Activated CD4-positive, alpha-beta memory T cell treated with anti-CD3 and anti-CD28 coated beads, Interleukin-2, amount 10 ng/mL, durations not matched to agents 7 days and 5 days (primary cell): ENCODE measurements around the gene SHCBP1L. TPM values are rescaled to one million over a fixed set of nuclear protein-coding genes. Genes with fewer than 3 reads are reported as not detected.

Experiments used
- CTCF ChIA-PET: fragments of 350-600 bp; sonication (Branson Sonifier 250); formaldehyde crosslinking; loops from one replicate; lab custom pipeline; 2021; ENCODE audit warnings: antibody characterized with exemption, inconsistent platforms; lab: Charles Lee
- POLR2A ChIA-PET: fragments of 350-600 bp; sonication (Branson Sonifier 250); formaldehyde crosslinking; loops from one replicate; lab custom pipeline; 2021; ENCODE audit warnings: antibody characterized with exemption; lab: Charles Lee
- DNase-seq: peaks from one replicate; pipeline ENCODE4 v3.0.0-alpha.2; 2020
- H3K27ac Mint-ChIP-seq: one replicate; pipeline ENCODE4 v1.8.0; 2021; ENCODE audit warnings: mild to moderate bottlenecking, mixed read lengths
- H3K27me3 Mint-ChIP-seq: one replicate; pipeline ENCODE4 v1.8.0; 2021; ENCODE audit warnings: mixed read lengths
- H3K36me3 Mint-ChIP-seq: one replicate; pipeline ENCODE4 v1.8.0; 2021; ENCODE audit warnings: low read depth, mixed read lengths
- H3K4me1 Mint-ChIP-seq: one replicate; pipeline ENCODE4 v1.8.0; 2021; ENCODE audit warnings: mixed read lengths
- H3K4me3 Mint-ChIP-seq: one replicate; pipeline ENCODE4 v1.8.0; 2021; ENCODE audit warnings: mild to moderate bottlenecking, mixed read lengths
- H3K9me3 Mint-ChIP-seq: one replicate; pipeline ENCODE4 v1.8.0; 2021; ENCODE audit warnings: mixed read lengths
- total RNA-seq, 2 experiments: library from RNA; stranded (reverse); gene quantifications; one replicate each; pipeline ENCODE4 v1.2.3, GENCODE V29; 2021

SHCBP1L gene
- total RNA-seq = not detected

- Mint-ChIP-seq H3K4me1 (no peaks in the 10 kb centered on the region), H3K9me3 (no peaks in the 10 kb centered on the region), H3K27ac (no peak within 1 kb of the TSS), H3K4me3 (no peak within 1 kb of the TSS), H3K36me3 (no peaks in the 10 kb centered on the region), H3K27me3 (peaks cover 23% of the 10 kb centered on the region)
- DNase-seq = no peak
- POLR2A ChIA-PET = no interaction called here
- CTCF ChIA-PET = no interaction called here
Observed at GRCh38 chr1:182952677-182953444, at the start of gene SHCBP1L. SHCBP1L (minus strand) TSS chr1:182953166; CDS start chr1:182953133, 33 bp downstream.

GRCh38 chr1:183002267-183002666, 49.3 kb upstream of the SHCBP1L start:
- no peak for DNase-seq
- Mint-ChIP-seq H3K27me3 (peaks cover 23% of the 10 kb centered on the region), H3K27ac (no peak overlapping the region), H3K36me3 (no peaks in the 10 kb centered on the region), H3K9me3 (no peaks in the 10 kb centered on the region), H3K4me3 (no peak overlapping the region), H3K4me1 (no peaks in the 10 kb centered on the region)
- CTCF ChIA-PET = no interaction called here
- POLR2A ChIA-PET = no interaction called here

GRCh38 chr1:183000167-183000962, 47.4 kb upstream of the SHCBP1L start:
- DNase-seq = no peak
- CTCF ChIA-PET = no interaction called here
- Mint-ChIP-seq H3K27ac (no peak overlapping the region), H3K4me1 (peaks cover 6% of the 10 kb centered on the region), H3K27me3 (peaks cover 20% of the 10 kb centered on the region), H3K9me3 (no peaks in the 10 kb centered on the region), H3K4me3 (no peak overlapping the region), H3K36me3 (no peaks in the 10 kb centered on the region)
- POLR2A ChIA-PET = no interaction called here

DNA sequence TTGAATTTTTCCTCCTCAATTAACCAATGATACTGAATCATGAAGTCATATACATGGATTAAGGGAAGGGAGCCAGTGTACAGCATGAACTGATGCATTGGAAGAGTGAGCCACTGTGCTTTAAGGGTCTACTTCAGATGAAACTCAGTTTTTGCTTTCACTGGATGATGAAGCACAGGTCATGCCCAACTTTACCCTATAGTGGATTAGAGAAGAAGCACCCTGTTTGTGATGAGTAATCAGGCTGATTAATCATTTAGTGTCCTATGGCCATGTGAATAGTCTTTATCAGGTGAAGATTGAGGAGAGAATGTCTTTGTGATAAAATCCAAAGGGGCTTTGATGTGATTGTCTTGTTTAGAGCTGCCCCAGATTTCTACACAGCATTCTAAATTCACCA, 45.5 kb upstream of the SHCBP1L start:
- Mint-ChIP-seq H3K4me3 (no peak overlapping the region), H3K27ac (no peak overlapping the region), H3K36me3 (no peaks in the 10 kb centered on the region), H3K27me3 (peaks cover 13% of the 10 kb centered on the region), H3K4me1 (peaks cover 6% of the 10 kb centered on the region), H3K9me3 (no peaks in the 10 kb centered on the region)
- POLR2A ChIA-PET = no interaction called here
- CTCF ChIA-PET = no interaction called here
- DNase-seq = no peak

- H3K4me3 Mint-ChIP-seq = no peak overlapping the region
- no peaks in the 10 kb centered on the region for H3K9me3 Mint-ChIP-seq
- DNase-seq = no peak
- CTCF ChIA-PET = no interaction called here
- peaks cover 6% of the 10 kb centered on the region for H3K4me1 Mint-ChIP-seq
- peaks cover 15% of the 10 kb centered on the region for H3K27me3 Mint-ChIP-seq
- no peaks in the 10 kb centered on the region for H3K36me3 Mint-ChIP-seq
- no peak overlapping the region for H3K27ac Mint-ChIP-seq
- POLR2A ChIA-PET = no interaction called here
Observed at GRCh38 chr1:182996816-182997215, 43.9 kb upstream of the SHCBP1L start.

DNA sequence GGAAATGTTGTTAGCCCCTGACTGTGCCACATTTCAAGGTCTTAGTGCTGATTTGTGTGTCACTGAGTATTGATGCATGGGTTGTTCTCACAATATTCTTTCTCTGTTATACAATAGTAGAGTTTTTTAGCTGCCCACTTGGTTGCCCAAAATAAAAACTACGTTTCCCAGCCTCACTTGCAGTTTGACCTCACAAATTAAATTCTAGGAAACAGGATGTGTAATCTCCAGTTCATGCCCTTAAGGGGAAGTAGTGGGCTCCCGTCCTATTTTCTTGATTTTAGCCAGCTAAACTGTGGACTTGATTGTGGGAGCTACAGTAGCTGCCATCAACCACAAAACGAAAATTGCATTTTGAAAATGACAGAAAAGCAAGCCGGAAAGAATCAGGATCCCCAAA, 42.9 kb upstream of the SHCBP1L start:
- Mint-ChIP-seq H3K36me3 (no peaks in the 10 kb centered on the region), H3K4me1 (peaks cover 6% of the 10 kb centered on the region), H3K27ac (no peak overlapping the region), H3K9me3 (no peaks in the 10 kb centered on the region), H3K27me3 (peaks cover 16% of the 10 kb centered on the region), H3K4me3 (no peak overlapping the region)
- CTCF ChIA-PET = no interaction called here
- POLR2A ChIA-PET = no interaction called here
- no peak for DNase-seq

GRCh38 chr1:182993746-182994145, 40.8 kb upstream of the SHCBP1L start:
- ChIA-PET POLR2A (no interaction called here), CTCF (no interaction called here)
- Mint-ChIP-seq H3K4me1 (peaks cover 6% of the 10 kb centered on the region), H3K27ac (no peak overlapping the region), H3K4me3 (no peak overlapping the region), H3K27me3 (peaks cover 15% of the 10 kb centered on the region), H3K36me3 (no peaks in the 10 kb centered on the region), H3K9me3 (no peaks in the 10 kb centered on the region)
- no peak for DNase-seq

DNA sequence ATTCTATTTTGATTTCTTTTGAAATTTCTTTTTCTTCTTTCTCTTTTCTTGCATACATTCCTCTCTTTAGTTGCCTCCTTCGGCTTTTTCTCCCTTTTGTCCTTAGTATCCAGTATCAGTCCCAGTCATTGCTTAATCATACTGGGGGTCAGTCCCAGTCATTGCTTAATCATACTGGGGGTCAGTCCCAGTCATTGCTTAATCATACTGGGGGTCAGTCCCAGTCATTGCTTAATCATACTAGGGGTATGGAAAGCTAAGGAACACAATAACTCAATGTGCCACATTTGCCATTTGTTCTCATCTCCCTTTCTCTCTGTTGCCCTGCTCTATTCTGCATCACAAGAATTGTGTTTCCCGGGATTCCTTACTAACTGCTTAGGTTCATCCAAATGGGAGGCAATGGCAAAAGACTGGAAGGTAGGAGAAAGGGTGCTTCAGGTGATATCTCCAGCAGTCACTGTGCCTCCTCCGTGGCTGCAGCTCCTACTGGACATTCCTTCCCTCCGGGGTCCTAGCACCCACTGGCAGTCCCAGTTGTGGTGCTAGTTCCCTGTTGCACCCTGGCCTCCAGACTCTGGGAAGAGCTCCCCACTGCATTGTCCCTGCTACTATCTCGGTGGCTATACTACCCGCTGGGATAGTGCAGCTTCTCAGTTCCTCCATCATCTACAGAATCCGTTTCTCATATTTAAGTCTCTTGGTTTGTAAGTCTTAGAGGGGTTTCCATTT, 37.6 kb upstream of the SHCBP1L start:
- Mint-ChIP-seq H3K9me3 (no peaks in the 10 kb centered on the region), H3K36me3 (no peaks in the 10 kb centered on the region)

GRCh38 chr1:182985876-182986275, 32.9 kb upstream of the SHCBP1L start:
- H3K9me3 Mint-ChIP-seq = peaks cover 2% of the 10 kb centered on the region
- H3K27me3 Mint-ChIP-seq = peaks cover 9% of the 10 kb centered on the region
- H3K4me3 Mint-ChIP-seq = no peak overlapping the region
- H3K27ac Mint-ChIP-seq = no peak overlapping the region
- no peak for DNase-seq
- ChIA-PET POLR2A (no interaction called here), CTCF (no interaction called here)
- H3K4me1 Mint-ChIP-seq = no peaks in the 10 kb centered on the region
- H3K36me3 Mint-ChIP-seq = no peaks in the 10 kb centered on the region

More for the DNA sequence above, 37.6 kb upstream of the SHCBP1L start:
- no peaks in the 10 kb centered on the region for H3K4me1 Mint-ChIP-seq
- H3K4me3 Mint-ChIP-seq = no peak overlapping the region
- H3K27ac Mint-ChIP-seq = no peak overlapping the region
- DNase-seq = no peak
- POLR2A ChIA-PET = no interaction called here
- peaks cover 13% of the 10 kb centered on the region for H3K27me3 Mint-ChIP-seq
- CTCF ChIA-PET = no interaction called here

GRCh38 chr1:182984621-182985020, 31.7 kb upstream of the SHCBP1L start:
- Mint-ChIP-seq H3K27ac (no peak overlapping the region), H3K9me3 (peaks cover 2% of the 10 kb centered on the region), H3K36me3 (no peaks in the 10 kb centered on the region), H3K4me3 (no peak overlapping the region), H3K4me1 (no peaks in the 10 kb centered on the region), H3K27me3 (peaks cover 7% of the 10 kb centered on the region)
- CTCF ChIA-PET = no interaction called here
- POLR2A ChIA-PET = no interaction called here
- no peak for DNase-seq

GRCh38 chr1:182984138-182984537, 31.2 kb upstream of the SHCBP1L start:
- Mint-ChIP-seq H3K4me1 (no peaks in the 10 kb centered on the region), H3K9me3 (peaks cover 2% of the 10 kb centered on the region)

GRCh38 chr1:182978151-182978853, 25.3 kb upstream of the SHCBP1L start:
- ChIA-PET CTCF (no interaction called here), POLR2A (interaction anchor here (0.6 kb wide), 1 partner anchor 562 kb away, joined by 3 read pairs; no protein-coding TSS in a partner anchor)

More at GRCh38 chr1:182984138-182984537, 31.2 kb upstream of the SHCBP1L start:
- Mint-ChIP-seq H3K27ac (no peak overlapping the region), H3K27me3 (peaks cover 7% of the 10 kb centered on the region), H3K36me3 (no peaks in the 10 kb centered on the region), H3K4me3 (no peak overlapping the region)
- CTCF ChIA-PET = no interaction called here
- no peak for DNase-seq
- POLR2A ChIA-PET = no interaction called here

More at GRCh38 chr1:182978151-182978853, 25.3 kb upstream of the SHCBP1L start:
- Mint-ChIP-seq H3K4me1 (no peaks in the 10 kb centered on the region), H3K27me3 (peaks cover 10% of the 10 kb centered on the region), H3K9me3 (peaks cover 2% of the 10 kb centered on the region), H3K36me3 (no peaks in the 10 kb centered on the region), H3K27ac (no peak overlapping the region), H3K4me3 (no peak overlapping the region)
- DNase-seq = no peak
